ENCODE data around the gene TNFRSF1B.

TNFRSF1B gene

GRCh38 chr1:12172042-12172851, 5.5 kb downstream of the TNFRSF1B start:
- Histone ChIP-seq H3K36me3 (replicated peaks; ENCODE audit: insufficient read depth, low read length) (no peaks in the 10 kb centered on the region), H3K4me3 (ENCODE audit: low read length) (no peak overlapping the region), H3K4me1 (ENCODE audit: low read length) (no peaks in the 10 kb centered on the region), H3K27me3 (replicated peaks; ENCODE audit: insufficient read depth, low read length) (no peaks in the 10 kb centered on the region), H2AFZ (ENCODE audit: low read length) (no peak overlapping the region), H3F3A (ENCODE audit: insufficient read depth, low read length) (no peaks in the 10 kb centered on the region), H4K20me1 (ENCODE audit: insufficient read depth, low read length) (no peaks in the 10 kb centered on the region), H3K27ac (ENCODE audit: low read length) (no peak overlapping the region), H3K79me2 (ENCODE audit: low read length) (peaks cover 40% of the 10 kb centered on the region), H3K9ac (ENCODE audit: low read length) (no peak overlapping the region), H3K9me2 (replicated peaks; ENCODE audit: insufficient read depth, low read length) (no peaks in the 10 kb centered on the region), H3K9me3 (replicated peaks; ENCODE audit: insufficient read depth, low read length) (no peaks in the 10 kb centered on the region), H3K4me2 (ENCODE audit: low read depth, low read length) (no peak overlapping the region)
- TF ChIP-seq CTCF (IDR thresholded peaks at IDR 0.05; ENCODE audit: low read length), result no peak
- no peak for TF ChIP-seq EZH2 (optimal IDR thresholded peaks at IDR 0.05; ENCODE audit: low read depth, low read length)
- TF ChIP-seq EZH2phosphoT487 (IDR thresholded peaks at IDR 0.05; ENCODE audit: low read length), result no peak
- no peak for DNase-seq

- no peak for DNase-seq
- Histone ChIP-seq H3K9ac (ENCODE audit: low read length) (no peak overlapping the region), H3K79me2 (ENCODE audit: low read length) (peaks cover 32% of the 10 kb centered on the region), H3K4me1 (ENCODE audit: low read length) (no peaks in the 10 kb centered on the region), H3K36me3 (replicated peaks; ENCODE audit: insufficient read depth, low read length) (no peaks in the 10 kb centered on the region), H2AFZ (ENCODE audit: low read length) (no peak overlapping the region), H3K9me3 (replicated peaks; ENCODE audit: insufficient read depth, low read length) (no peaks in the 10 kb centered on the region), H3K27ac (ENCODE audit: low read length) (no peak overlapping the region), H3K4me2 (ENCODE audit: low read depth, low read length) (no peak overlapping the region), H3K9me2 (replicated peaks; ENCODE audit: insufficient read depth, low read length) (no peaks in the 10 kb centered on the region), H4K20me1 (ENCODE audit: insufficient read depth, low read length) (no peaks in the 10 kb centered on the region), H3K4me3 (ENCODE audit: low read length) (no peak overlapping the region), H3K27me3 (replicated peaks; ENCODE audit: insufficient read depth, low read length) (no peaks in the 10 kb centered on the region), H3F3A (ENCODE audit: insufficient read depth, low read length) (no peaks in the 10 kb centered on the region)
- TF ChIP-seq EZH2phosphoT487 (IDR thresholded peaks at IDR 0.05; ENCODE audit: low read length) (no peak), EZH2 (optimal IDR thresholded peaks at IDR 0.05; ENCODE audit: low read depth, low read length) (no peak), CTCF (IDR thresholded peaks at IDR 0.05; ENCODE audit: low read length) (no peak)
These were observed 6.3 kb downstream of the TNFRSF1B start for GRCh38 chr1:12173041-12173509.

GRCh38 chr1:12173631-12174121, 6.9 kb downstream of the TNFRSF1B start:
- TF ChIP-seq EZH2 (optimal IDR thresholded peaks at IDR 0.05; ENCODE audit: low read depth, low read length), result no peak
- H3K4me2 ChIP-seq (ENCODE audit: low read depth, low read length), result no peak overlapping the region
- no peak overlapping the region for H3K4me3 ChIP-seq (ENCODE audit: low read length)
- no peaks in the 10 kb centered on the region for H3F3A ChIP-seq (ENCODE audit: insufficient read depth, low read length)
- H4K20me1 ChIP-seq (ENCODE audit: insufficient read depth, low read length), result no peaks in the 10 kb centered on the region
- peaks cover 28% of the 10 kb centered on the region for H3K79me2 ChIP-seq (ENCODE audit: low read length)
- no peak for DNase-seq
- no peaks in the 10 kb centered on the region for H3K9me3 ChIP-seq (replicated peaks; ENCODE audit: insufficient read depth, low read length)
- no peak overlapping the region for H2AFZ ChIP-seq (ENCODE audit: low read length)
- H3K9me2 ChIP-seq (replicated peaks; ENCODE audit: insufficient read depth, low read length), result no peaks in the 10 kb centered on the region
- H3K27ac ChIP-seq (ENCODE audit: low read length), result no peak overlapping the region
- H3K27me3 ChIP-seq (replicated peaks; ENCODE audit: insufficient read depth, low read length), result no peaks in the 10 kb centered on the region
- H3K4me1 ChIP-seq (ENCODE audit: low read length), result no peaks in the 10 kb centered on the region
- H3K9ac ChIP-seq (ENCODE audit: low read length), result no peak overlapping the region
- H3K36me3 ChIP-seq (replicated peaks; ENCODE audit: insufficient read depth, low read length), result no peaks in the 10 kb centered on the region
